GM21737 (cell line): ENCODE results near the gene FXR2.
"Not testable (repeated sequence)": the region's sequence is repeated elsewhere in the genome, so short reads cannot be mapped to it uniquely, and the experiment has no call there.

Experiments used
- ATAC-seq: cut with Tn5 transposase; IDR thresholded peaks from one replicate; pipeline ENCODE4 v1.9.1; 2021; ENCODE audit warnings: mild to moderate bottlenecking, moderate library complexity; ENCODE audit not compliant: unreplicated experiment

Gene FXR2

GRCh38 chr17:7629939-7630571 is 15.4 kb upstream of the FXR2 start, which contains the start of gene SHBG:
Gene SHBG (plus strand): TSS chr17:7630135. CDS start chr17:7630173, 38 bp downstream.
- no peak for ATAC-seq

DNA sequence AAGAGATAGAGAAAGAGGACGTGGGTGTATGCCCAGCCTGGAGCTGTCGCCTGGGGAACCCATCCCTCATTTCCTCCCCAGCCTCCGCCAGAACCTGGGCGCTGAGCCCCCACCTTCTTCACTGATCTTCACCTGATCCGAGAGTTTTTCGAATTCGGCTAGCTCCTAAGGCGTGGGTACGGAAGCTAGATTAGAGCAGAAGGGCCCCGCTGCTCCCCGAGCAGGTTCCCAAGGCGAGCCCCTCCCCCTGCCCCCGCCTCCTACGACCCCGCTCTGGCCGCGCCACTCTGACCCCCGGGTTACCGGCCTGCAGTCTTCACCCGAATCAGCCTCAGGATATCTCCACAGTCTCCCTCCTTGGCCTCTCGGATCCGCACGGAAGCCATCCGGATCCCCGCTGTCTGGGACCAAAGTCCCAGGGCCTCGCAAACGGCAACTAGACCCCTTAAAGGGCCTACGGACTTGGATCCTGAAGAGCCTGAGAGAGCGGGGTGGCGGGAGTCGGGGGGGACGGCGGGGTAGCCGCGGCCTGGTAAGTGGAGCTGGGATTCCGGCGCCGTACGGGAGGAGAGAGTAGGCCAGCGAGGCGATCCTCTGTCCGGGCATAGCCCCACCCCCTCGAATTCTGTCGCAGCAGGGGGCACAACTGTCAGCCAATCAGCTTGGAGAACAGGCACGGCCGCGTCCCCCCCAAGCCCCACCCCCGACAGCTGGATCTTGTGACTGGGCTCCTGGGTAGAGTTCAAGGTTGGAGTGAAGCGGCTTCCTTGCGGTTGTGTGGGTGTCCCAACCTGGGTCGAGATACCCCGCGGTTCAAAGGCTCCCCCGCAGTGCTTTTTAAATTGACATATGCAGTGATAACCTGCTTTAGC is 12.8 kb upstream of the FXR2 start, which contains the start of gene SAT2:
SAT2 (minus strand) TSS at position 572 of the 872 bp plus-strand sequence; CDS start at position 386, 186 bp downstream.
- ATAC-seq = no peak

GRCh38 chr17:7626956-7627249 is 12.2 kb upstream of the FXR2 start:
- no peak for ATAC-seq

DNA sequence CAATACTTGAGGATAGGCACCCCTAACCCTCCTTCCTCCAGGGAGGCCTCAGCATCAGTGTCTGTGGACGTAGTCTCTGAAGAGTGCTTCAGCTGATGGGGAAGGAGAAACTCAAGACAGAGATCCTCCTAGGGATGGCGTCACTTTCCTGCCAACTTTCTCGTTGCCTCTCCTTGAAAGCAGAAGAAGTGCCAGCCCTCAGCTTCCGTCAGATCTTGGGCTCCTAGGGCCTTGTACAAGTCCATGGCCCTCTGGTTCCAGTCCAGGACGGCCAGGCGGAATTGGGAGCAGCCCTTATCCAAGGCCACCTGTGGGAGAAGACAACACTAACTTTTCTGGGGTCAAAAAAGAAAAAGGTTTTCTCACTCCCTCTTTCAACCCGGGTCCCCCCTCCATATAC is 11.6 kb upstream of the FXR2 start:
- ATAC-seq = no peak

DNA sequence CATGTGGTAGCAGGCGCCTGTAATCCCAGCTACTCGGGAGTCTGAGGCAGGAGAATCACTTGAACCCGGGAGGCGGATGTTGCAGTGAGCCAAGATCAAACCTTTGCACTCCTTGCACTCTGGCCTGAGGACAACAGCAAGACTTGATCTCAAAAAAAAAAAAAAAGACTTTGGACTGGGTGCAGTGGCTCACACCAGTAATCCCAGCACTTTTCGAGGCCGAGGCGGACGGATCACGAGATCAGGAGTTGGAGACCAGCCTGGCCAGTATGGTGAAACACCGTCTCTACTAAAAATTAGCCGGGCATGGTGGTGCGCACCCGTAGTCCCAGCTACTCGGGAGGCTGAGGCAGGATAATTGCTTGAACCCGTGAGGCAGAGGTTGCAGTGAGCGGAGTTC is 11.1 kb upstream of the FXR2 start:
- ATAC-seq = not testable (repeated sequence)

DNA sequence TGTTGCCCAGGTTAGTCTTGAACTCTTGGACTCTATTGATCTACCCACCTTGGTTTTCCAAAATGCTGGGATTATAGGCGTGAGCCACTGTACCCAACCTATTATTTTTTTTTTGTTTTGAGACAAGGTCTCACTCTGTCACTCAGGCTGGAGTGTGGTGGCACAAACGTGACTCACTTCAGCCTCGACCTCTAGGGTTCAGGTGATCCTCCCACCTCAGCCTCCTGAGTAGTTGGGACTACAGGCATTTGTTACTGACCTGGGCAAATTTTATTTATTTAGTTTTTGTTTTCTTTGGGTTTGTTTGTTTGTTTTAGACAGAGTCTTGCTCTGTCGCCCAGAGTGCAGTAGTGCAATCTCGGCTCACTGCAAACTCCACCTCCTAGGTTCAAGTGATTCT is 9.0 kb upstream of the FXR2 start:
- ATAC-seq = no peak

- ATAC-seq = no peak
Measured at GRCh38 chr17:7620835-7621234, 6.1 kb upstream of the FXR2 start.

GRCh38 chr17:7618608-7619007 is 3.9 kb upstream of the FXR2 start:
- no peak for ATAC-seq

DNA sequence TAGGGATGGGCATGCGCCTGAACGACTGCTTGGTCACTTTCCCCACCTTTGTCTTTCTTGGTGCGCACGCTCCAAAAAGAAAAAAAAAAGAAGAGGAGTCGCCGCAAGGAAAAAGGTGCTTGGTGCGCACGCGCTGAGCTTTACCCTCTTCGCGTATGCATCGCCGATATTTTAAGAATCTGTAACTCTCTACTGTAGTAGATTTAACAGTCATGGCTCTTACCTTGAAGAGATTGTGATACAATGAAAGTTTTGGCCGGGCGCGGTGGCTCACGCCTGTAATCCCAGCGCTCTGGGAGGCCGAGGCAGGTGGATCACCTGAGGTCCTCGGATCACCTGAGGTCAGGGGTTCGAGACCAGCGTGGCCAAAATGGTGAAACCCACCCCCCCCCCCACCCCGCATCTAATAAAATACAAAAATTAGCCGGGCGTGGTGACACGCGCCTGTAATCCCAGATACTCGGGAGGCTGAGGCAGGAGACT is 609 bp upstream of the FXR2 start:
- ATAC-seq = no peak

DNA sequence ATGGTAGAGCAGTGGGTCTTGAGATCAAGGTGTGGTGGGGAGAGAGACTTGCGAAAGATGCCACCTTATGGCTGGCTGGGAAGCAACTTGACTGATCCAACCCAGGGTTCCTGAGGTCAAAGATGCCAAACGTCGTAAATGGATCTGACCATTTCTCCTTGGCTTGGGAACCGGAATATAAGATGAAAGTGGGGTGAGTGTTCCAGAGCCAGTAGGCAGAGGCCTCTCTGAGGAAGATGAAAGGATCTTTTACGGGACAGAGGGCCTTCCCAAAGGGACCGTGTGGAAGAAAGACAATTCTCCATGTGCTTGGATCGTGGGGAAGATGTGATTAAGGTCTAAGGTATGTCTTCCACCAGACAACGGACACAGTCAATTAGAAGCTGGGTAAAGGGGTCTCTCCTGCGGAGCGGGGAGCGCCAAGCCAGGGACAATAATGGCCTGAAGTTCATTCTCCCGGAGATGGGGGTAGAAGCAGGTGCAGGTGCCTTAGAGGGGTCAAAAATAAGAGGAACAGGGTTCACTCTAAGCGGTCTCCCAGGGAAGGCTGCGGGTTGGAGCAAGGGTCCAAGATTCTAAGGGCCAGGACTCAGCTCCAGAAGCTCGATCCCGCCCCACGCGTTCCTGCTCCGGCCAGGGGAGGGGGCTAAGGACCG is 800 bp downstream of the FXR2 start:
- ATAC-seq = no peak

DNA sequence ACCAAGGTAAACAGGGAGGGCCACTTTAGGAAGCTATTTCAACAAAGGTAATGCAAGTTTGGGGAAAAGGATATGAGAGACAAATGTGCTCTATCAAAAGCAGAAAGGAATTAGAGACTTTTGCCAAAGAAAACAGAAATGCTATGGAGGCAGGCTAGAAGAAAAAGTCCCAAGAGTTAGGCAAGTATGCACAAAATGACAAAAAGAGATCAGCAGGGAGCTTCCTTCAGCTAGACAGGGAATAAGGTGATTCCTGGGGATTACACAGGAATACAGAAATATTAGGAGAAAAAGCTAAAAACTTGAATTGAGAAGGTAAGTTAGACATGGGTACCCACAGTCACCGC is 2.4 kb downstream of the FXR2 start:
- no peak for ATAC-seq

DNA sequence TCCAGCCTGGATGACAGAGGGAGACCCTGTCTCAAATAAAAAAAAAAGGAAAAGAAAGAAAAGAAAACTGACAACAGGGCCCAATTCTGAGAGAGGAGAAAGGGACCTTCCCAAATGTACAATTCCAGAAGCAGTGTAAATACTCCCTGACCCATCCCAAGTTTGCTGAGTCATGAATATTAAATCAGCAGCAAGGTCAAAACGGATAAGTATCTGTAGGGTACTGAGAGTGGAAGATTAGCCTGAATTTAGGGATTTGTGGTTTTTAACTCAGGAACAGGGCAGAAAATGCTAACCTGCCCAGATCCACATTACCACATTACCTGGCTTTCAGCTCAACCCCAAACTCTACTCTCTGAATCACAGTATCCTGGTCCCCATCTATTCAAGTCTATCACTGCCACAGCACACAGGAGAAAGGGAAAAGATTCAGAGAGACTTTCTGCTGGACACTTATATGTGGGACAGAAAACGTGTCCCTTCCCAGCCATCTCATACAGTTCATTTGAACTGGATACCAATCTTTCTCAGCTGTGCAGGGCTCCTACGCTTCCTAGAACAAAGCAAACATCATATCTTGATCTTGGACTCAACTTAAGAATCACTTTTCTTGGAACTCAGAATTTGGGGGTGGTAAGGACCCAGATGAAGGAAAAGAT is 2.9 kb downstream of the FXR2 start:
- no peak for ATAC-seq

GRCh38 chr17:7610641-7611040 is 4.1 kb downstream of the FXR2 start:
- no peak for ATAC-seq

DNA sequence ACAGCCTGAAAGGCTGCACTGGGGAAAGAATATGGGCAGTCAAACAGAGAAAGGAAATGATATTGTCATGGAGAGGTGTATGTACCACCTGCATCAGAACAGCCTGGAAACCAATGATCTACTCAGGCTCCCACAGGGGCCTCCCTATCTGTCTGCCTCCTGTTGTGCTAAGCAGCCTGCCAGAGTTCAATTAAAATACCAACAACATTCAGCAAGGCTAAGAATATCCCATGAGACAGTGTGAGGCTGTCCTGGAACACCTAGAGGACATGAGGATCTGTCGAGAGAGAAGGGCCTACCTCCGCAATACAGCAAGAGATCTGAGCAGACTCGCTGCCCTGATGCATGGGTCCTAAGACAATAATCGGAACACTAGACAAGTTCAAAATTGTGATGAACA is 8.4 kb downstream of the FXR2 start:
- no peak for ATAC-seq

- ATAC-seq = not testable (repeated sequence)
Measured at GRCh38 chr17:7597561-7597960, 17.1 kb downstream of the FXR2 start.

DNA sequence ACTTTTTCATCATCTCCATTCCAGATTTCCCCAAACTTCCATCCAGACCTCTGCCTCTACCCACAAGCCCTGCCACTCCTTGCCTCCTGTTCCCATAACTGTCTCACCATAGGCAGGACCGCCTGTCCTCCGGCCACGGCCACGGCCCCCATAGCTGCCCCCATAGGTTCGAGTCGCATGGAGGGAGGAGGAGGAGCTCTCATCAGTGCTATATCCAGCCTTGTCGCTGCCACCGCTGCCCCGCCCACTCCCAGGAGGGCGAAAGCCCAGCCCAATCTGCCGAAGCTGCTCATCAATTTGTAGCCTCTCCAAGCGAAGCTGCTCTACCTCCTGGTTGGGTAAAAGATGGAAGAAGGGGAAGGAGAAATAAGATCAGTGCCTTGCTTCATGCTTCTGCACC is 21.4 kb downstream of the FXR2 start:
- no peak for ATAC-seq

GRCh38 chr17:7592422-7593021 is 22.2 kb downstream of the FXR2 start:
- no peak for ATAC-seq

GRCh38 chr17:7591596-7591995 is 23.1 kb downstream of the FXR2 start:
- no peak for ATAC-seq

DNA sequence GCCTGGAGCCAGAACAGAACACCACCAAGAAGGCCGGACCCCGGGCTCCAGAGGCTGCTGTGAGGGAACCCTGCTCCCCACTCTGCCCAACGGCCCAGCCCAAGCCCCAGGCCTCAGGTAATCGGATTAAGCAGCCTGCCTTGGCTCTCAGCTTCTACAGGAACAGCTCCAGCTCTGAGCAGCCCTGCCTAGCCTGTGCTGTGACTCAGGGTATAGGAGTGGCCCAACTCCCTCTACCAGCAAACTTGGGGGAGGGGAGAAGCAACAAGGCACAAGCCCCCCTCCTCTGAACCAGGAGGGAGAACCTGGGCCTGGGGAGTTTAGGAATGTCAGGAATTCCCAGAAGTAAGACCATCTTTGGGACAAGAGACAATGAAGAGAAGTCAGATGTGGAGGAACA is 24.0 kb downstream of the FXR2 start:
- ATAC-seq = no peak

DNA sequence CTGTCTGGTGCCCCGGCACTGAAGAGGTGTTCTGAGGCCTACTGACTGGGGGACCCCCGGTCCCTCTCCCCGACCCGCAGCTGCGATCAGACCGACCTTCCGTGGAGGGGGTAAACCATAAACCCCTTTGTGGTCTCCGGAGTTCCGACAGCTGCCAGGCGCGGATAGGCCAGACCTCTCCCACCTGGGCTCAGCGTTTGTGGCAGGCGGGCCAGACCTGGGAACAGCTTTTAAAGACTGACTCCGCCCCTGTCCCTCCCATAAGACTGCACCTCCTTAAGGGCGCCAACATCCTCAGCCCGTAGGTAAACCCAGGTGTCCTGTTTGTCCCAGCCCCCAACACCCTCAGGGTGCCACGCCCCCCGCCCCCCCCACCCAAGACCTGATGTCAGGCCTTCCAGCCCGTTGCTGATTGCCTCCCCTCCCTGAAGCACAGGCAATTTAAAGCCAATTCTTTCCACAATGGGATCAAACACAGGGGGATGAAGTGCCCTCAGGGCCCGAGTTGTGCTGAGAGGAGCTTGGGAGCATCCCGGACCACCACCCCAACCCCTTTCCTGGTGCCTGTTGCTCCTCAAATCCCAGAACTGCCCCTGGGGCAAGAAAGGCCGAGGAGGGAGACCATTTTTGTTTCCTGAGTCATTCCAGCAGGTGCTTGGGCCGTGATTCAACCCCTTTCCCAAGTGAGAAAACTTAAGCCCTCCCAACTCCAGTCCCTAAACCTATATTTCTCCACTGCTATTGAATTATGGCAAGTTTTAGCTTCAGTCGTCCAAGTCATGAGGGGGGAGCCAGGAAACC is 24.6 kb downstream of the FXR2 start, which contains the start of gene SOX15:
SOX15 (minus strand) TSS at position 204 of the 801 bp plus-strand sequence. CDS start 418 bp downstream, outside the sequence.
- ATAC-seq = no peak
